GM21447 (cell line): ENCODE results near the gene MED31.
"Not testable (repeated sequence)": the region's sequence is repeated elsewhere in the genome, so short reads cannot be mapped to it uniquely, and the experiment has no call there.

Experiments used
- ATAC-seq: cut with Tn5 transposase; IDR thresholded peaks from one replicate; pipeline ENCODE4 v1.9.1; 2021; ENCODE audit not compliant: unreplicated experiment

MED31 gene

DNA sequence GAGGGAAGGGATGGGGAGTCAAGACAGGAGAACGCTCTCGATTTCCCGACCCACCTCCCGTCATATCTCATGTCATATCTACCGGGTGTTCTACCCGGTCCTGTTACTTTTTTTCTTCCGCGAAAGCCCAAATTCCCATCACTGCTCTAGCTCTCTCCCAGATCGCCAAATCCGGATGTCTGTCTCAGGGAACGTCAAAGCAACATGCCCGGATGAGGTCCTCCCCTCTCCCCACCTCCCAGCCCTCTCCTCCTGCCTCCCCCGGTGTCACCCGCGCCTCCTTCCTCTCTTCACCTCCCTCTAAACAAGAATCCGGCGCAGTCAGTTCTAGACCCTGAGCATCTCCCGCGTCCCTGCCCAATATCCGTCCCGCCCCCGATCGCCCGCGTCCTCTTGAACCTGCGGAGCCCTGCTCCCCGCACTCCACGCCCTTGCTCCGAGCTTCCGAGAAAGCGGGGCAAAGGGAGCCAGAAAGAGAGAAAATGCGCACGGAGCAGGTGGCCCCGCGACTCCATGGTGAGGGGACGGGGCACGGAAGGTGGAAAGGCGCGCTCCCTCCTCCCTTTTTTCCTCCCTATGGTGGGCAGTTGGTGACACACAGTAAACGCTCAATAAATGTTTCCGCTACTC lies 4.4 kb upstream of the MED31 start:
- not testable (repeated sequence) for ATAC-seq

DNA sequence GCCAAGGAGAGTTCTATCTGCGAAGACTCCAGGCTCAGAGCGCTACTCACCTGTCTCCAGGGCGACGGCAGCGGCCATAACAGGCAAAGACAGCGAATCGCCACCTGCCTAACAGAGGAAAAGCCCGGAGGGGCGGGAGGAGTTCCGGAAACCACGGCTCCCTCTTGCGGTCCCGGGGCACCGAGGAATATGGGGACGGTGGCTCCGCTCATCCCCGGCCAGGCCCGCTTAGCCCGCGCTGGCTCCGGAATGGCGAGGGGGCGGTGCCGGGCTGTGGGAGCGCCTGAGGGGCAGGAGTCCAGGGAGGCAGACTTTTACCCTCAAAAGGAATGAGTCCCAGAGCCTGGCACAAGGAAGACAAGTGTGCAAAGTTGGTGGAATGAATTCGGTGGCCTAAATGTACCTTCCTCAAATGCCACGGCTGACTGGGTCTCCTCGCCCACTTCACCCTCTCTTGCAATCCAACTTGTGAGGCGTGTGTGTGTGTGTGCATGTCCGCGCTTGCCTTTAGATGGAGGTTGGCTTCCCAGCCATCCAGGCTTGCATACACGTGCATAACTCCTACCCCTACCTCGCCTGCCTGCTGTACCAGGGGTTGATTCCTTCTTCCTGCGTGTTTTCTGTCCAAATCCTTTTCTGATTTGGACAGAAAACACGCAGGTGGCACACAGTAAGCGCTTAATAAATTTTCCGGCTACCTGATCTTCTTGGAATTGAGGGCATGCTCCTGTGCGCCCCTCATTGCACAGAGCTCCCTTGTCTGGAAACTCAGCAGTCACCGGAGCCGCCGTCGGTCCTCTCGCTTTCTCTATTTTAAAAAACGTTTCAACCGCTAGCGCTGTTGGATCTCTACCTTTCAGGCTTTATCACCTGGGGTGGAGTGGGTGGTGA lies 3.7 kb upstream of the MED31 start:
- ATAC-seq: no peak

DNA sequence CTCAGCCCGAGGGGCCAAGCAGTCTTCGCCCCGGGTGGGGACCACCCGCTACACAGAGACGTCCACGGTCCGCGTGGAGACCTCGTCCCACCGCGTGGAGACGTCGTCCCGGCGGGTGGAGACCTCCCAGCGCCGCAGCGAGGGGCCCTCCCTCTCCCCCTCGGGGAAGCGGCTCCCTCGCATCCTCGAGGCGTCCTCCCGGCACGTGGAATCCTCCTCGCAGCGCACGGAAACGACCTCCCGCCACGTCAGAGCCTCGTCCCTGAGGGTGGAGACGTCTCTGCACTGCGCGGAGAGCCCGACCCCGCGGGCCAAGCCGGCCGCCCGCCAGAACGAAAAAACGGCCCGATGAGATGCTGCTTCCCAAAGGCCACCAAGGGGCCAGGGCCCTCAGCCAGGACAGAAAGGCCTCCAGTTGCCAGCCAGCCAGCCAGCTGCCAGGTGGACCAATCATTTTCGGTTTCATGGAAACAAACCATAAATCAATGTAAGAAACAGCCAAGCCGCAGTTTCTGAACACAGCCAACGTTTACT lies 581 bp upstream of the MED31 start:
- peak; percentile 6 for ATAC-seq

DNA sequence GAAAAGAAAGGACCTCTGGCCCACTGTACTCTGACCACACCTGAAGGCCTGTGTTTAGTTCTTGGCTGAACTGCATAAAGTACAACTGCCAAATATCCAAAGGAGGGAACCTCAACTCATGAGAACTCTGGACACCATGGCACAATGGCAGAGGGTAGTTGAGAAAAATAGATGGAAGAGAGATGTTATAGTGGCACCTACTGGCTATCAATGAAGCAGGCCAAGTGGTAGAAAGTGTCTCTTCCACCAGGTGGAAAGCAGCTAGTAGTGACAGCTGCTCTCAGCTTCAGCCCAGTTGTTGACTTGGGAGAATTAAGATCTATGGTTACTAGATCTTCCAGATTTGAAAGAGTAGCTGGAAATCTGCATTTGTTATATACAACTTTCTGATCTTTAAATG lies 3.2 kb downstream of the MED31 start:
- ATAC-seq: no peak

DNA sequence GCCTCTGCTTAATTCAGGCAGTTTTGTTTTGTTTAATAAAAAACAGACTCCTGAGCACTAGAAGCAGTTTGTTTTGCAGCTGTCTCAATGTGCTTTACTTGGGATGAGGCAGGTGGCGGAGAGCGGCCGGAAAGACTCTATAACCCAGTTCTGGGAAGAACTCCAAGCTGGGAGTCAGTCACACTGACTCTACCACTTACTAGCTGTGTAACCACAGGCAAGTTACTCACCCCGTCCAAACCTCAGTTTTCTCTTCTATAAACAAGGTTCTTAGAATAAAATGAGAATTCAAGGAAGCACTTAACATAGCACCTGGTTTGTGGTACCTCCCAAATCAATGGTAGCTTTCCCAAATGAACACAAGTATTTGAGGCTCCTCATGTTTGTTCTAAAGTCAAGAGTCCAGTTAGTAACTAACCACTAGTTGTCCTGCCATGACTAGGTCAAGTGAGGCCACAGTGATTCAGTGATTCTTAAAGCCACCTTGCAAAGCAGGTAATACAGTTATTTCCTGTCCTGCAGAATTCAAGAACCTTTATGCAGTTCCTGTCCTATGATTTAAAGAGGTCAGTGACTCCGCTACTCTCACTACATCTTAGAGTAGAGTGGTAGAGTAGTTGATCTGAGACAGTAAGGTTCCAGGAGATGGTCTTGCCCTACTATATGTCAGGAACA lies 7.8 kb downstream of the MED31 start:
- no peak for ATAC-seq

DNA sequence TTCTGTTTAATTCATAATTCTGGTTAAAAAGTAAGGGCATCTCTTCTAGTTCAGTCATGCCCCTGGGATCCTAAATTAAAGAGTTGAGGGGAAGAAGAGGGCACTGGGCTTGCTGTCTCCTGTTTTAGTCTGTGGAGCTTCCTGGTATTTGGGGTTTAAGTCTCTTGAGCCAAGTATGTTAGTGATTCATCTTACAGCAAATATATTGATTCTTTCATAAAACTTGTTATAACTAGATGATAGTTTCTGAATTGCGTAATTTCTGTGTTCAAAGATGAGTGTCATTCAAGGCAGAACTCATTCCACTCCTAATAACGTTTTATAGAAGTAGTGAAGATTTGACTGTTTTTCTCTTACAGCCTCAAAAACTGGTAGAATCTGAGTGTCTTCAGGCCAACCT lies 8.8 kb downstream of the MED31 start:
- no peak for ATAC-seq

DNA sequence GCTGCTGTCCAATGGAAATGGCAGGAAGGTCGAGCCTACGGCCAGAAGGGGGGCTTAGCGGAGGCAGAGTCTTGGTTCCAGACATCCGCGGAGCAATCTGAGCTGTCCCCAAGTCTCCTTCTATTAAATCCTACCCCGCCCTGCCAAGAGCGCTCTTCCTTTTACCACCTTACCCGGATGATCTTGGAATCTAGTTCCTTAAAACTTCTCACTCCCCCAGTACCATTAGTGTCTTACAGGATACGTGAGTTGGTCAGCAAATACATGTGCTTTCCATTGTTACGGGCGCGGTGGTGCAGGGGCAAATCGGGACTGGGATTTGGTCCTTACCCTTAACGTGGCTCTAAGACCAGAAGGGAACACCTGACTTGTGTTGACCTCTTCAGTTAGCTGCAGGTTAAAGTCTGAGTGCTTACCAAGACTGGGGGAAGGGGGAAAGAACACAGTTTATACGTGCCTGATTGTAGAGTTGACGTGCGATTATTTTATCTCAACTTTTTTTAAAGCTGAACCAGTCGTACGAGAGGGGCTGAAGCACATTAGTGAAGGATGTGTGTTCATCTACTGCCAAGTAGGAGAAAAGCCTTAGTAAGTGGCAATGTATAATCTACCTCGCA lies 10.1 kb downstream of the MED31 start:
- ATAC-seq: peak; percentile 18

DNA sequence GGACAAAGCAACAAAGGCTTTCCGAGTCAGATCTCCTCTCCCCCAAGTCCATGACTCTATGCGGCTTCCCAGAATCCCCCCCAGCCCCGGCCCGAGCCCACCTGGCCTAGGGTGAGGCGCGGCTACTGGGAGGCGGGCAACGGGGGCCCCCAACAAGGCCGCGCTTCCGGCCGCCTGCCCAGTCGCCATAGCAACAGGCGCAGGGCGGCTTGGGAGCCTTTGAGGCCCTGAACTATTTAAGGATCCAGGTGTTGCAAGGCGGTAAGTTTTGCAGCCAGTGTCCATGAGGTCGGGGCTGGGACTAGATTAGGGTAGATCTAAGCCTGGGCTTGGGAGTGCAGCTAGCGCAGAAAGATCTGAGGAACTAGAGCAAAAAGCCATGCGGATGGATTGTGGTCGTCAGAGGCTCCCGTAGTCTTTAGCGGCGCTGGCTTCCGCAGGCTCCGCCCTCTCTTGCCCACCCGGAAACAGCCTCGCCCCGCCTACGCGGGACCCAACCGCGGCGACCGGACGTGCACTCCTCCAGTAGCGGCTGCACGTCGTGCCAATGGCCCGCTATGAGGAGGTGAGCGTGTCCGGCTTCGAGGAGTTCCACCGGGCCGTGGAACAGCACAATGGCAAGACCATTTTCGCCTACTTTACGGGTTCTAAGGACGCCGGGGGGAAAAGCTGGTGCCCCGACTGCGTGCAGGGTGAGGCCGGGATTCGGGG lies 10.7 kb downstream of the MED31 start, which contains the start of the genes KIAA0753 and TXNDC17:
KIAA0753 (minus strand) TSS at position 176 of the 711 bp plus-strand sequence. CDS start 5,608 bp downstream, outside the sequence.
TXNDC17 (plus strand) TSS at position 525 of the 711 bp plus-strand sequence; CDS start at position 548, 23 bp downstream.
- peak; percentile 84 for ATAC-seq

DNA sequence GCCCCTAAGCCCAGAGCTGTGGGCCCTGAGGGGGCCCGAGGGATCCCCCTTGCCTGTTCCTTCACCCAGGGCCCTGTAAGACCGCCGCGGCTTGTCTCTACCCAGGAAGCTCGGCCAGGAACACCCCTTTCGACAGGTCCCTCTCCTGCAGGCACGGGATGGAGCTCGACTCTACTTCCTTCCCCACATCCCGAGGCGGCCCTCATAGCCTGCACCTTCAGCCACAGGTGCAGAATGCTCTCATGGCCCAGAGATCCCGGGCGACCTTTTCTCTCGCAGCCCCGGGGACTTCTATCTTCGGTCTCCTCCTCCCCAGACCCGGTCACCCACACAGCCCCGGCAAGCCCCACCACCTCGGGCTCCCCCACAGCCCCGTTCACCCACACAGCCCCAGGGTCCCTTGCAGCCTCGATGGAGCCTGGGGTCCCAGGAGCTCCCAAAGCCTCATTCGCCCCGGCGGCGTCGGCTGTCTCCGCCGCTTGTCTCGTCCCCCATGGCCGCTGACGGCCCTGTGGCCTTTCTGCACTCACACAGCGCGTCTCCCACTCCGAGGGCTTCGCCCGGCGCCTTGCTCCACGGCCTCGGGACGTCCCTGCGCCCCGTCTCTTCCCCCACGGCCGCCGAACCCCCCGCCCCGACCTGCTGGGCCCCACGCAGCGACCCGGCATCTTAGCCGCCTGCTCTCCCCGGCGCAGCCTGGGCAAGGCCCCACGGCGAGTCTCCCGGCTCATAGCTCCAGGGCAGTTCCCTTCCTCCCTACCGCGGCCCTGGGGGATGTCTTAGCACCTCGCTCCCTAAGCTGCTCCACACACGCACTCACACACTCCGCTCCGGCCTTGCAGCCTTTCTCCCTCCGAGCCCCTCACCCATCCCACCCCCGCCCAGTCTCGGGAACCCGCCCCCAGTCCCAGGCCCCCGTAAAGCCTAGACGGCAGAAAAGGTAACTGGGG lies 11.5 kb downstream of the MED31 start:
- ATAC-seq: no peak

DNA sequence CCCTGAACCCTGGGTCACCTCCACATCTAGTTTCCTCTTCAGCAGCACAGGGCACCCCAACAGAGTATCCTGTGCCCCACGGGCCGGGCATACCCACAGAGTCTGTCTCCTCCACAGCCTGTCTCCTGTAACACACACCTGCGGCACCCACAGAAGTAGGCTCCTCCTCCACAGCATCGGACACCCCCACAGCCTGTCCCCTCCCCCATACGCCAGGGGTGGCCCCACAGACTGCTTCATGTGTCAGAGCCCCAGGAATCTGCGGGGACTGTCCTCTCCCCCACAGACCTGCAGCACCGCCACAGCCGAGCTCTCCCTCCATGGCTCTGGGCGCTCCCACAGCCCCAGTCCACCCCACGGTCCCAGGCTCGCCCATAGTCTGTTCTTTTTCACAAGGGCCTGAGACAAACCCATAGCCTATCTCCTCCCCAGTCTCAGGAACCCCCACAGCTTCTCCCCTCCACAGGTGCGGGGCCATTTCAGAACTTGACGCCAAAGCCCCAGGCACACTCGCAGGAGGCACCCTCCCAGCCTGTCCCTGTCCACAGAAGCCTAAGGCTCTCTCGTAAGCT lies 12.3 kb downstream of the MED31 start:
- no peak for ATAC-seq

DNA sequence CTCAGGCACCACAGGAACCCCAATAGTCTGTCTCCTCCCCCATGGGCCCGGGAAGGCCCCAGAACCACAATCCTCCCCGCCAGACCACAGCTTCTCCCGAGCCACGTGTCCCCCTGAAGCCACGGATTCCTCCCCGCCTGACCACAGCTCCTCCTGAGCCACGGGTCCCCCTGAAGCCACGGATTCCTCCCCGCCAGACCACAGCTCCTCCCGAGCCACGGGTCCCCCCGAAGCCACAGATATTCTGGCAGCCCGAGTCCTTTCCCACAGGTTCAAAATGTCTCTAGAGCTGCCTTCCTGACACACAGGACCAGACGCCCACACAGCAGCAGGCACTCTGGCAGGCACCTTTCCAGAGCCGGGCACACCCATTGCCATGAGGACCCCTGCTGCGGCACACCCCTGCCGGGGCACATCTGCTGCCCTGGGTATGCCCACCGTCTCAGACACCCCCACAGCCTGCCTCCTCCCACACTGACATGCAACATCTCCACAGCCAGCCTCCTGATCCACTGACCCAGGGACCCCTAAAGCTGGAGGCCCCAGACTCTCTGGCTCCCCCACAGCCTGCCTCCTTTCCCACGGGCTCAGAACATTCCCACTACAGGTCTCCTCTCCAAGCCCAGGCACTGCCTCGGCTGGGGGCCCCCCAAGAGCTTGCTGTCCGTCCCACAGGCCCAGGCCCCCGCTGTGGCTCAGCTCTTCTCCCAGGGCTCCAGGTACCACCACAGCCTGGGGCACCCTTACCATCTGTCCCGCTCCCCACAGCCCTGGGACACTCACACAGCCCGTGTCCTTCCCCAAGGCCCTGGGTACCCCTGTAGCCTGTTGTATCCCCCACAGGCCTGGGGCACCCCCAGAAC lies 13.1 kb downstream of the MED31 start:
- no peak for ATAC-seq

DNA sequence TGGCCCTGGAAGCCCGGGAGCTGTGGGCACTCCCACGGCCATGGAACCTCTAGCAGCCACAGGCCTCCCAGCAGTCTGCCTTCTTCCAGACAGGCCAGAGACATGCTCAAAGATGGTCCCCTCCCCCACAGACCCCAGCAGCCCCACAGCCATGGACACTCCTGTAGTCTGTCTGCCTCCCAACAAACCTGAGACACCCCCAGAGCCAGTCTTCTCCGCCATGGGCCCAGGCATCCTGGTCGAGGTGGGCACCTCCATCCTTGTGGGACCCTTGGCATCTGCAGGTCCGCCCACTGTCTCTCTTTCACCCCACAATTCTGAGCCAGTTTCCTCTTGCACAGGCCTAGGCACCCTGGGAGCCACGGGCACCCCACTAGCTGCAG lies 14.0 kb downstream of the MED31 start:
- no peak for ATAC-seq

DNA sequence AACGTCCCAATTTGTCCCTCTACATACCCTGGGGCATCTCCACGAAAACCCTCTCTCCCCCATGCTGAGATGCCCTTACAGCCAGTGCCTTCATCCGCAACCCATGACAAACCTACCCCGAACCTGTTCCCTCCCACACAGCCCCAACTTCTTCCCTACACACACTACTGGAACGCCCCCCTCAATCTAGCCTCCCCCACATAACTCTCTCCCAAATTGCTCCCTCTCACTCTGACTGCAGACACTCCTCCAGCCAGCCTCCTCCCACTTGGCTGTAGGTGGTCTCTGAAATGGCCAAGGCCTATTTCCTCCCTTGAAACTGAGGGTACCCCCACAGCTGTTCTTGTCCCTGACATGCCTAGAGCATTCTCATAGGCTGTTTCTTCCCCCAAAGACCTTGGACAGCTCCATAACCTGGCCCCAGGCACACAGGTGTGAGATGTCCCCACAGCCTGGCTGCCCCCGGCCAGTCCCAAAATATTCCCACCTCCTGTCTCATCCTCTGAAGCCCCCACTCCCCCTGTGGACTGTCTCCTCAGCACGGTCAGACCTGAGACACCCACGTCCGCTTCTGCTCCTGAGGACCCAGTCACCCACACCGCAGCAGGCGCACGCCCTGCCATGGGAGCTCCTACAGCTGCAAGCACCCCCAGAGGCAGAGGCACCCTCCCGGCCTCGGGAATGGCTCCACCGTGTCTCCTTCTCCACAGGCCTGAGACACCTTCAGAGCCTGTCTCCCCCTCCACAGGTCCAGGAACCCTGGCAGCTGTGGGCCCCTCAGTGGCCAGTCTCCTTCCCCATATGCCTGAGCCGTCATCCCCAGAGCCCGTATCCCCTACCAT lies 14.6 kb downstream of the MED31 start:
- ATAC-seq: no peak

DNA sequence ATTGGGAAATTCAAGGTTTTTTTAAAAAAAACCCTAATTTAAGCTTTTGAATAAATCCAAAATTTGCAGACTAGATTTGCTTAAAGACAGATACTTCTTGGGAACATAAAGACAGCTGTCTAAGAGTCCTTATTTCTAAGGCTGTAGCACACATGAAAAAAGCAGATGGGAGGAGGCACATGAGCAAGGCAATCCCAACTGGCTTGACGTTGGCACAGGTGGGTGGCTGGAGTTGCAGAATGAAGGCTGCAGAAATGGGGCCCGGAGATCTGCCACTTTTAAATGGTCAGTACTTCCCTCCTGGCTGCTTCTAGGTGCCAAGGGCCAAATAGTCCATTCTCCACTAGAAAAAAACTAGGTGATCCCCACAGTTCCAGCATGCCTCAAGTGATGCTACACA lies 15.3 kb downstream of the MED31 start:
- no peak for ATAC-seq

DNA sequence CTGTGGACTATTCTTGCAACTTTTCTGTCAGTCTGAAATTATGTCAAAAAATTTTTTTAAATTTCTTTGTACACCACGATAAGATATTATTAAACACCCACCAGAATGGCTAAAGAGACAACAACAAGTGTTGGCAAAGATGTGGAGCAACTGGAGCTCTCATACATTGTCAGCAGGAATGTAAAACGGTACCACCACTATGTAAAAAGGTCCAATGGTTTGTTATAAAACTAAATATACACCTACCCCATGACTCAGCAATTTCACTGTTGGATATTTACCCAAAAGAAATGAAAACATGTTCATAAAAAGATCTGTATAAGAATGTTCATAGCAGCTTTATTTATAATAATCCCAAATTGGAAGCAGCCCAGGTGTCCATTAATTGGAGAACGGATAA lies 18.1 kb downstream of the MED31 start:
- no peak for ATAC-seq

DNA sequence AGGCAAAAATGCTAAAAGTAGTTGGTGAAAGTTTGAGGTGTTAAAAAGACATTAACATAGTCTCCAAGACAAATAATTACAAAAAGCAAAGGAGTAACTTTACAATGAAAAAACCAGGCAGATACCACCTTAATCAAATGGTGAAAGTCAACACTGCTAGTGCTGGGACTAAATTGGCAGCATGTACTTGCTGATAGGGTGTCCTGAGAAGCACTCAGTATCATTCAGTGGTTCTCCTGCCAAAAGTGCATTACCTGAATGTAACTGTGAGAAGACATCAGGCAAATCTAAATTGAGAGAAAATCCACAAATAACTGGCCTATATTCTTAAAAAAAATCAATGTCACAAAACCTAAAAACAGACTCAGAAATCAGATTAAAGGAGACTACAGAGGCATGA lies 18.9 kb downstream of the MED31 start:
- no peak for ATAC-seq

DNA sequence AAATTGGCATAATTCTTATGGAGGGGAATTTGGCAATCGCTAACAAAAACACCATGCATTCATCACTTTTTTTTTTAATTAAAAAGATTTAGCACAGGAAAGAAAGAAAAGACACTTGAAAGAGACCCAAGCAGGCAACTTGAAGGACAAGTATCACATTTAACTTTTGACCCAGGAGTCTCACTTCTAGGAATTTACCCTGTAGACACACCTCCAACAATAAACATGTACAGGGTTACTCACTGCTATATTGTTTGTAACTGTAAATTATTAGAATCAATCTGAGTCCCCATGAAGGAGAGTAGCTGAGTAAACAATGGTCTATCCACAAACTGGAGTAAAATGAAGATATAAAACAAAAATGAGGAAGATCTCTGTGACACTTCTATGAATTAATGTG lies 21.0 kb downstream of the MED31 start:
- ATAC-seq: no peak
